ENCODE measurements around the gene PPP6R2. TPM values are rescaled to one million over a fixed set of nuclear protein-coding genes. Genes with fewer than 3 reads are reported as not detected.

Gene PPP6R2
- total and polyA plus RNA-seq, 2 of the 4 experiments (the other 2 are of a cell fraction): 49.2 to 51.6 TPM

DNA sequence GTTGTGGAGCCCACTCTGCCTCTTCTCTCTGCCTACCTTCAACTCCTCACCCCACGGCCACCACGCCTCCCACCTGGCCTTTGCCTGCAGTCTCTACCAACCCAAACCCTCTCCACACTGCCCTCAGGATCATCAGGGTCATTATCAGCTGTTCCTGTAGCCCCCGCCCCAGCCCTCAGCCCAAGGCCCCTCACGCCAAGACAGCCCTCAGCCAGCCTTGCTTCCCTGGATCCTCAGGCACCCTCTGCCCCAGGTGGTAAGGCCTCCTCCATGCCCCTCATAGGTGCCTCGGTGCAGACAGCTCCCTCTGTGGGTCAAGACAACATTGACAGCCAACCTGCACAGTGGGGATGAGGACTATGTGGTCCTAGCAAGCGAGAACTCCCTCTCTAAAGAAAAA is 130.0 kb downstream of the PPP6R2 start:
- Histone ChIP-seq H4K5ac (ENCODE audit: low read depth, low read length) (no peak overlapping the region), H3K4ac (ENCODE audit: low read depth, low read length) (no peak overlapping the region), H4K8ac (ENCODE audit: low read depth in 2 of 2, low read length in 2 of 2) (no peak overlapping the region), H2AK5ac (ENCODE audit: low read depth, low read length) (0 out of 2 replicates have a peak overlapping the region, but pooled peaks have one; percentile 29), H2AK9ac (replicated peaks; ENCODE audit: low read depth, low read length, poor library complexity) (peak overlapping the region; percentile 57), H2BK5ac (ENCODE audit: low read depth, low read length, poor library complexity, severe bottlenecking) (no peak overlapping the region), H3K9ac (ENCODE audit: low read depth, low read length) (peak overlapping the region; percentile 54; the same call in 1 of the 2 replicates), H3K36me3 (ENCODE audit: control insufficient read depth, insufficient read depth, low read length) (peaks cover 2% of the 10 kb centered on the region), H3K79me1 (ENCODE audit: low read depth in 1 of 2, low read length in 2 of 2) (peaks cover 14 to 61% of the 10 kb centered on the region in 2 experiments; a peak in 3 of 4 replicates), H2AFZ (replicated peaks; ENCODE audit: low read length, poor library complexity) (peak overlapping the region; percentile 28), H3K9me3 (ENCODE audit: control insufficient read depth, insufficient read depth, low read length) (no peaks in the 10 kb centered on the region), H3K56ac (ENCODE audit: extremely low read depth, insufficient read depth, low read length) (no peak overlapping the region), H2BK120ac (ENCODE audit: low read depth, low read length) (no peak overlapping the region), H3K4me2 (ENCODE audit: low read depth, low read length) (peak overlapping the region; percentile 91; the same call in 1 of the 2 replicates), H2BK15ac (ENCODE audit: low read depth, low read length) (no peak overlapping the region), H3K4me3 (ENCODE audit: insufficient read depth, low read depth, low read length) (no peak overlapping the region), H2BK20ac (ENCODE audit: low read depth, low read length) (no peak overlapping the region), H3K18ac (ENCODE audit: low read depth, low read length) (no peak overlapping the region), H3K23ac (ENCODE audit: low read depth, low read length) (0 out of 2 replicates have a peak overlapping the region, but pooled peaks have one; percentile 41), H4K91ac (ENCODE audit: insufficient read depth, low read depth, low read length) (no peak overlapping the region), H3K4me1 (ENCODE audit: control insufficient read depth, insufficient read depth, low read length) (peaks cover 25% of the 10 kb centered on the region), H3K9me1 (ENCODE audit: insufficient read depth, low read length) (peaks cover 20% of the 10 kb centered on the region), H3K27me3 (ENCODE audit: control insufficient read depth, insufficient read depth, low read length) (no peaks in the 10 kb centered on the region), H4K20me1 (ENCODE audit: insufficient read depth, low read length) (peaks cover 62% of the 10 kb centered on the region), H3K27ac (ENCODE audit: insufficient read depth, low read length) (no peak overlapping the region), H3K14ac (replicated peaks; ENCODE audit: low read depth, low read length) (no peak overlapping the region)
- no TSS peak for BruUV-seq (replicated peaks)
- ChIA-PET CTCF (interaction anchor here (0.6 kb wide), 1 partner anchor 87 kb away, joined by 3 read pairs; no protein-coding TSS in a partner anchor), POLR2A (ENCODE audit: unreplicated experiment) (no interaction called here)
- 93% methylated on average over 2 of the region's 6 CpGs; no CpG with 5 or more reads in 1 of the 2 experiments for WGBS, 2 experiments (ENCODE audit: extremely low coverage in 2 of 2, insufficient read length in 1 of 2)
- intact Hi-C loops (cut with micrococcal nuclease) (no loop called here), in situ Hi-C loops (cut with MboI; ENCODE audit: low sequenced_read_pairs) (no loop called here), dilution Hi-C loops (cut with HindIII; ENCODE audit: low sequenced_read_pairs, unreplicated experiment) (no loop called here)
- DNase-seq (no peak), ATAC-seq (ENCODE audit: low read depth) (no peak)
- TF ChIP-seq, protein P1, sequence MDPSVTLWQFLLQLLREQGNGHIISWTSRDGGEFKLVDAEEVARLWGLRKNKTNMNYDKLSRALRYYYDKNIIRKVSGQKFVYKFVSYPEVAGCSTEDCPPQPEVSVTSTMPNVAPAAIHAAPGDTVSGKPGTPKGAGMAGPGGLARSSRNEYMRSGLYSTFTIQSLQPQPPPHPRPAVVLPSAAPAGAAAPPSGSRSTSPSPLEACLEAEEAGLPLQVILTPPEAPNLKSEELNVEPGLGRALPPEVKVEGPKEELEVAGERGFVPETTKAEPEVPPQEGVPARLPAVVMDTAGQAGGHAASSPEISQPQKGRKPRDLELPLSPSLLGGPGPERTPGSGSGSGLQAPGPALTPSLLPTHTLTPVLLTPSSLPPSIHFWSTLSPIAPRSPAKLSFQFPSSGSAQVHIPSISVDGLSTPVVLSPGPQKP (IDR thresholded peaks at IDR 0.05; ENCODE audit: borderline replicate concordance, low read depth, low read length): no peak
- TF ChIP-seq POLR2A (IDR thresholded peaks at IDR 0.05; ENCODE audit: low read depth, low read length) (no peak), MXI1 (IDR thresholded peaks at IDR 0.05; ENCODE audit: borderline replicate concordance, low read depth, low read length) (no peak), MAZ (IDR thresholded peaks at IDR 0.05; ENCODE audit: borderline replicate concordance, low read depth, low read length) (no peak), FOS (IDR thresholded peaks at IDR 0.05; ENCODE audit: low read depth, low read length) (no peak), RFX5 (IDR thresholded peaks at IDR 0.05; ENCODE audit: low read depth, low read length) (no peak)
